HEK293 (cell line): ENCODE data around the gene INF2.

Source experiments
- CTCF ChIA-PET: fragments of 350-600 bp; formaldehyde crosslinking; extraction: SDS; loops from one replicate; lab custom pipeline; 2021; ENCODE audit warnings: antibody characterized with exemption; lab: Yijun Ruan, JAX
- POLR2A ChIA-PET: fragments of 300-600 bp; formaldehyde crosslinking; extraction: SDS; loops from one replicate; lab custom pipeline; 2020; ENCODE audit warnings: antibody characterized with exemption, inconsistent platforms; lab: Yijun Ruan, JAX
- H3K27ac ChIP-seq: fragments of 200-500 bp; sonication (Bioruptor generic); 2 replicates; pipeline ENCODE4 v1.5.1; 2014; ENCODE audit warnings: low read depth, low read length, control low read depth, inconsistent platforms; ENCODE audit errors: extremely low read depth
- H3K36me3 ChIP-seq, 2 experiments: fragments of 200-500 bp in 1 of 2; sonication (Bioruptor generic) in 1 of 2; 1 replicate in 1 of 2; 2 replicates in 1 of 2; pipeline ENCODE4 v1.5.1; 2014 to 2017; ENCODE audit warnings: inconsistent platforms in 2 of 2, low read length in 2 of 2; ENCODE audit not compliant: control insufficient read depth in 2 of 2, insufficient read depth in 1 of 2
- H3K4me1 ChIP-seq: fragments of 200-500 bp; sonication (Bioruptor generic); 2 replicates; pipeline ENCODE4 v1.5.1; 2014; ENCODE audit warnings: mild to moderate bottlenecking, low read length, inconsistent platforms; ENCODE audit not compliant: control insufficient read depth, insufficient read depth
- H3K4me3 ChIP-seq: 2 replicates; pipeline ENCODE4 v1.5.1; 2011; ENCODE audit warnings: low read depth, mild to moderate bottlenecking, control low read depth, low read length, moderate library complexity
- H3K9me3 ChIP-seq: fragments of 200-500 bp; sonication (Bioruptor generic); 2 replicates; pipeline ENCODE4 v1.5.1; 2014; ENCODE audit warnings: low read depth, low read length, inconsistent platforms; ENCODE audit not compliant: control insufficient read depth, insufficient read depth
- EGR2 ChIP-seq: fragments of 450-650 bp; formaldehyde crosslinking; IDR thresholded peaks from 2 replicates; pipeline ENCODE4 v1.5.1; 2016; ENCODE audit warnings: low read depth, missing biosample characterization, missing genetic modification characterization
- INSM2 ChIP-seq: fragments of 450-650 bp; formaldehyde crosslinking; IDR thresholded peaks from 2 replicates; pipeline ENCODE4 v1.5.1; 2016; ENCODE audit warnings: missing biosample characterization, missing genetic modification characterization
- SCRT1 ChIP-seq: fragments of 450-650 bp; formaldehyde crosslinking; IDR thresholded peaks from 2 replicates; pipeline ENCODE4 v1.5.1; 2016; ENCODE audit warnings: missing biosample characterization, missing genetic modification characterization, borderline replicate concordance
- WT1 ChIP-seq: fragments of 450-650 bp; formaldehyde crosslinking; IDR thresholded peaks from 2 replicates; pipeline ENCODE4 v1.5.1; 2016; ENCODE audit warnings: missing biosample characterization, missing genetic modification characterization
- YY1 ChIP-seq: fragments of 450-650 bp; formaldehyde crosslinking; IDR thresholded peaks from 2 replicates; pipeline ENCODE4 v1.5.1; 2018; ENCODE audit warnings: missing biosample characterization, missing genetic modification characterization
- ZBTB26 ChIP-seq: fragments of 450-650 bp; formaldehyde crosslinking; optimal IDR thresholded peaks from 2 replicates; pipeline ENCODE3; 2016; ENCODE audit warnings: missing biosample characterization, mild to moderate bottlenecking, missing genetic modification characterization
- ZNF112 ChIP-seq: fragments of 450-650 bp; formaldehyde crosslinking; IDR thresholded peaks from 2 replicates; pipeline ENCODE4 v1.5.0; 2017; ENCODE audit warnings: missing biosample characterization, missing genetic modification characterization
- ZNF140 ChIP-seq: fragments of 450-650 bp; formaldehyde crosslinking; IDR thresholded peaks from 2 replicates; pipeline ENCODE4 v1.5.1; 2016; ENCODE audit warnings: missing biosample characterization, missing genetic modification characterization
- ZNF169 ChIP-seq: fragments of 450-650 bp; formaldehyde crosslinking; IDR thresholded peaks from 2 replicates; pipeline ENCODE4 v1.5.1; 2016; ENCODE audit warnings: missing biosample characterization, missing genetic modification characterization
- ZNF223 ChIP-seq: fragments of 450-650 bp; formaldehyde crosslinking; IDR thresholded peaks from 2 replicates; pipeline ENCODE4 v1.5.1; 2016; ENCODE audit warnings: missing biosample characterization, missing genetic modification characterization
- ZNF266 ChIP-seq: fragments of 450-650 bp; formaldehyde crosslinking; IDR thresholded peaks from 2 replicates; pipeline ENCODE4 v1.5.1; 2016; ENCODE audit warnings: missing biosample characterization, missing genetic modification characterization, low read depth
- ZNF354C ChIP-seq: fragments of 450-650 bp; formaldehyde crosslinking; IDR thresholded peaks from 2 replicates; pipeline ENCODE4 v1.5.1; 2016; ENCODE audit warnings: missing biosample characterization, missing genetic modification characterization, low read depth, borderline replicate concordance
- ZNF398 ChIP-seq: fragments of 450-650 bp; formaldehyde crosslinking; IDR thresholded peaks from 2 replicates; pipeline ENCODE4 v1.5.1; 2017; ENCODE audit warnings: missing biosample characterization, missing genetic modification characterization
- ZNF510 ChIP-seq: fragments of 450-650 bp; formaldehyde crosslinking; IDR thresholded peaks from 2 replicates; pipeline ENCODE4 v1.5.1; 2018; ENCODE audit warnings: mild to moderate bottlenecking, missing genetic modification characterization, missing biosample characterization; ENCODE audit not compliant: insufficient replicate concordance
- ZNF521 ChIP-seq: fragments of 450-650 bp; formaldehyde crosslinking; IDR thresholded peaks from 2 replicates; pipeline ENCODE4 v1.5.1; 2017; ENCODE audit warnings: missing biosample characterization, mild to moderate bottlenecking, missing genetic modification characterization
- ZNF571 ChIP-seq: fragments of 450-650 bp; formaldehyde crosslinking; IDR thresholded peaks from 2 replicates; pipeline ENCODE4 v1.5.0; 2017; ENCODE audit warnings: missing biosample characterization, missing genetic modification characterization
- ZNF585B ChIP-seq: fragments of 450-650 bp; formaldehyde crosslinking; IDR thresholded peaks from 2 replicates; pipeline ENCODE4 v1.5.1; 2016; ENCODE audit warnings: missing biosample characterization, missing genetic modification characterization
- ZNF692 ChIP-seq: fragments of 450-650 bp; formaldehyde crosslinking; IDR thresholded peaks from 2 replicates; pipeline ENCODE4 v1.5.1; 2016; ENCODE audit warnings: missing biosample characterization, missing genetic modification characterization
- ZNF701 ChIP-seq: fragments of 450-650 bp; formaldehyde crosslinking; IDR thresholded peaks from 2 replicates; pipeline ENCODE4 v1.5.1; 2016; ENCODE audit warnings: missing biosample characterization, missing genetic modification characterization
- ZNF777 ChIP-seq: fragments of 450-650 bp; formaldehyde crosslinking; IDR thresholded peaks from 2 replicates; pipeline ENCODE4 v1.5.1; 2017; ENCODE audit warnings: missing biosample characterization, missing genetic modification characterization, borderline replicate concordance
- ZNF837 ChIP-seq: fragments of 450-650 bp; formaldehyde crosslinking; IDR thresholded peaks from 2 replicates; pipeline ENCODE4 v1.5.1; 2016; ENCODE audit warnings: missing biosample characterization, missing genetic modification characterization
- ZXDB ChIP-seq: fragments of 450-650 bp; formaldehyde crosslinking; IDR thresholded peaks from 2 replicates; pipeline ENCODE4 v1.5.1; 2016; ENCODE audit warnings: missing biosample characterization, missing genetic modification characterization

INF2 gene

GRCh38 chr14:104675447-104675846 lies 14.0 kb upstream of the INF2 start (continued):
- TF ChIP-seq EGR2 (tag by site-specific recombination) (peak; percentile 100), ZNF571 (tag by site-specific recombination) (no peak), WT1 (tag by site-specific recombination) (no peak), YY1 (tag by site-specific recombination) (no peak), ZNF266 (tag by site-specific recombination) (0 out of 2 replicates have a peak, but pooled peaks have one; percentile 42), INSM2 (tag by site-specific recombination) (no peak), ZNF510 (no peak), SCRT1 (no peak), ZNF521 (tag by site-specific recombination) (no peak)

GRCh38 chr14:104676130-104676693 lies 13.2 kb upstream of the INF2 start:
- peaks cover 10% of the 10 kb centered on the region; the same call in 1 of the 2 replicates for H3K4me1 ChIP-seq

GRCh38 chr14:104676694-104677511 lies 12.5 kb upstream of the INF2 start:
- POLR2A ChIA-PET: no interaction called here
- CTCF ChIA-PET: interaction anchor here (0.5 kb wide), 1 partner anchor 359 kb away, joined by 3 read pairs; no protein-coding TSS in a partner anchor
- no peak overlapping the region for H3K4me3 ChIP-seq

More at GRCh38 chr14:104676130-104676693, 13.2 kb upstream of the INF2 start:
- CTCF ChIA-PET: interaction anchor here (0.6 kb wide), 1 partner anchor 1628 kb away, joined by 3 read pairs; no protein-coding TSS in a partner anchor
- TF ChIP-seq ZNF140: no peak
- no peak for TF ChIP-seq ZNF701 (tag by site-specific recombination)
- TF ChIP-seq ZNF169: no peak
- TF ChIP-seq ZNF777: no peak
- TF ChIP-seq ZNF112 (tag by site-specific recombination): no peak
- no peak for TF ChIP-seq ZNF585B
- Histone ChIP-seq H3K4me3 (no peak overlapping the region), H3K9me3 (no peaks in the 10 kb centered on the region), H3K27ac (no peak overlapping the region), H3K36me3 (no peaks in the 10 kb centered on the region)
- POLR2A ChIA-PET: no interaction called here

More at GRCh38 chr14:104676694-104677511, 12.5 kb upstream of the INF2 start:
- Histone ChIP-seq H3K27ac (peak overlapping the region; percentile 87; the same call in 1 of the 2 replicates), H3K36me3 (no peaks in the 10 kb centered on the region), H3K9me3 (no peaks in the 10 kb centered on the region), H3K4me1 (peaks cover 13% of the 10 kb centered on the region; the same call in 1 of the 2 replicates)
- no peak for TF ChIP-seq ZNF169
- no peak for TF ChIP-seq ZNF398
- TF ChIP-seq ZNF837 (tag by site-specific recombination): no peak
- TF ChIP-seq ZNF223 (tag by site-specific recombination): peak; percentile 76; the same call in 1 of the 2 replicates
- TF ChIP-seq ZNF354C (tag by site-specific recombination): no peak
- no peak for TF ChIP-seq ZNF692
- no peak for TF ChIP-seq ZXDB
- TF ChIP-seq ZBTB26: no peak
- TF ChIP-seq, all 188 proteins: peak for 1
